ENCODE measurements around the gene RTF1. TPM values are rescaled to one million over a fixed set of nuclear protein-coding genes. Genes with fewer than 3 reads are reported as not detected.

Gene RTF1
- total RNA-seq, 2 experiments from 2014 or later, result 26.8 to 30.0 TPM

DNA sequence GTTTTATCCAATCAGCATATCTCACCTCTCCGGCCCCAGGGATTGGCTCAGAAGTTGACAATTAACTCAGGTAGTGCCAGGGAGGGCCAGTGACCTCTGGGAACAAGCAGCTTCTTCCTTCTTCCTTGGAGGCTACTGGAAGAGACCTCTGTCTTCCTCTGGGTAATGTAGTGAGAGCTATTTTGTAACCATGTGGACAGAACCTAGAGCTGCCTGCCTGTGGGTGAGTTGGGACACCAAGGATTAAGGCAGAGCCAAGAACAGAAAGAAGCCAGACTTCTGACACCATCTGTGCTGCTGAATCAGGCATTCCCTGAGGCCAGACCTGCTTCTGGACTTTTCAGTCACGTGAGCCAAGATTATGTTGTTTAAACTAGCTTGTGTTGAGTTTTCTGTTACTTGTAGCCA lies 8.7 kb upstream of the RTF1 start:
- H3K9me3 Mint-ChIP-seq, result no peaks in the 10 kb centered on the region
- no peak overlapping the region for H3K4me3 Mint-ChIP-seq
- no peak for DNase-seq
- H3K27me3 Mint-ChIP-seq, result no peaks in the 10 kb centered on the region
- intact Hi-C loops (cut with micrococcal nuclease), result no loop called here
- peaks cover 8% of the 10 kb centered on the region for H3K4me1 Mint-ChIP-seq (ENCODE audit: low read depth)
- H3K36me3 Mint-ChIP-seq (ENCODE audit: low read depth), result no peaks in the 10 kb centered on the region
- ATAC-seq, result no peak
- H3K27ac Mint-ChIP-seq, result no peak overlapping the region
- TF ChIP-seq, protein P1, sequence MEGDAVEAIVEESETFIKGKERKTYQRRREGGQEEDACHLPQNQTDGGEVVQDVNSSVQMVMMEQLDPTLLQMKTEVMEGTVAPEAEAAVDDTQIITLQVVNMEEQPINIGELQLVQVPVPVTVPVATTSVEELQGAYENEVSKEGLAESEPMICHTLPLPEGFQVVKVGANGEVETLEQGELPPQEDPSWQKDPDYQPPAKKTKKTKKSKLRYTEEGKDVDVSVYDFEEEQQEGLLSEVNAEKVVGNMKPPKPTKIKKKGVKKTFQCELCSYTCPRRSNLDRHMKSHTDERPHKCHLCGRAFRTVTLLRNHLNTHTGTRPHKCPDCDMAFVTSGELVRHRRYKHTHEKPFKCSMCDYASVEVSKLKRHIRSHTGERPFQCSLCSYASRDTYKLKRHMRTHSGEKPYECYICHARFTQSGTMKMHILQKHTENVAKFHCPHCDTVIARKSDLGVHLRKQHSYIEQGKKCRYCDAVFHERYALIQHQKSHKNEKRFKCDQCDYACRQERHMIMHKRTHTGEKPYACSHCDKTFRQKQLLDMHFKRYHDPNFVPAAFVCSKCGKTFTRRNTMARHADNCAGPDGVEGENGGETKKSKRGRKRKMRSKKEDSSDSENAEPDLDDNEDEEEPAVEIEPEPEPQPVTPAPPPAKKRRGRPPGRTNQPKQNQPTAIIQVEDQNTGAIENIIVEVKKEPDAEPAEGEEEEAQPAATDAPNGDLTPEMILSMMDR (IDR thresholded peaks at IDR 0.05), result no peak
- CTCF ChIA-PET, result no interaction called here
- POLR2A ChIA-PET, result interaction anchor here (0.5 kb wide), 1 partner anchor 236 kb away, joined by 3 read pairs; no protein-coding TSS in a partner anchor

DNA sequence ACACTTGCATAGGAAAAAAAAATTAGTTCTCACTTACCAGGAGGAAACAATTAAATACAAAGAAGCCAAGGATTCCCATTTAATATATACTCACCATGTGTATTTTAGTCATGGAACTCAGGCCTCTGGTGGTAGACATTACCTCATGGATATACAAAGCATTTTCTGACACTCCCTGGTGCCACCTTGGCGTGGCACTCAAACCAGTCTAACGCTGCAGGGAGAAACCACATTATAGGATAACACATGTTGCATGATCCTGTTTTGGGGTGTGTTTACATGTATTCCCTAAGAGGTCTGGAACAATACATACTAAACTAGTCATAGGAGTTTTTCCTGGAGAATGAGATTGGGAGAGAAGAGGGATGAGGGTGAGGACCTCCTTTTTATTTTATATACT lies 5.9 kb upstream of the RTF1 start:
- POLR2A ChIA-PET, result interaction anchor here (1.4 kb wide), 1 partner anchor 9 kb away, joined by 3 read pairs; no protein-coding TSS in a partner anchor
- Mint-ChIP-seq H3K36me3 (ENCODE audit: low read depth) (peaks cover 4% of the 10 kb centered on the region), H3K9me3 (no peaks in the 10 kb centered on the region), H3K4me1 (ENCODE audit: low read depth) (peaks cover 6% of the 10 kb centered on the region), H3K27me3 (no peaks in the 10 kb centered on the region), H3K27ac (no peak overlapping the region), H3K4me3 (no peak overlapping the region)
- no peak for ATAC-seq
- CTCF ChIA-PET, result no interaction called here
- intact Hi-C loops (cut with micrococcal nuclease), result no loop called here
- no peak for DNase-seq
- TF ChIP-seq, protein P1 (IDR thresholded peaks at IDR 0.05), result no peak

DNA sequence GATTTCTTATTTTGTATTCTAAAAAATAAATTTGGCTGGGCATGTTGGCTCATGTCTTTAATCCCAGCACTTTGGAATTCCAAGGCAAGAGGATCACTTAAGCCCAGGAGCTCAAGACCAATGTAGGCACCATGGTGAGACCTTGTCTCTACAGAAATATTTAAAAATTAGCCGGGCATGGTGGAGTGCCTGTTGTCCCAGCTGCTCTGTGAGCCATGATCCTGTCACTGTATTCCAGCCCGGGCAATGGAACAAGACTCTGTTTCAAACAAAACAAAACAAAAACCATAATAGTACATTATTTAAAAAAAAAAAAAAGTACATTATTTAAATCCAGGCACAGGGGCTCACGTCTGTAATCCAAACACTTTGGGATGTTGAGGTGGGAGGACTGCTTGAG lies 5.5 kb upstream of the RTF1 start:
- CTCF ChIA-PET, result no interaction called here
- POLR2A ChIA-PET, result interaction anchor here (1.4 kb wide), 1 partner anchor 10 kb away, joined by 3 read pairs; no protein-coding TSS in a partner anchor
- Mint-ChIP-seq H3K4me3 (no peak overlapping the region), H3K27me3 (no peaks in the 10 kb centered on the region), H3K36me3 (ENCODE audit: low read depth) (peaks cover 6% of the 10 kb centered on the region), H3K9me3 (no peaks in the 10 kb centered on the region), H3K4me1 (ENCODE audit: low read depth) (peaks cover 9% of the 10 kb centered on the region), H3K27ac (no peak overlapping the region)
- intact Hi-C loops (cut with micrococcal nuclease), result no loop called here
- DNase-seq (no peak), ATAC-seq (no peak)
- TF ChIP-seq, protein P1 (IDR thresholded peaks at IDR 0.05), result no peak

DNA sequence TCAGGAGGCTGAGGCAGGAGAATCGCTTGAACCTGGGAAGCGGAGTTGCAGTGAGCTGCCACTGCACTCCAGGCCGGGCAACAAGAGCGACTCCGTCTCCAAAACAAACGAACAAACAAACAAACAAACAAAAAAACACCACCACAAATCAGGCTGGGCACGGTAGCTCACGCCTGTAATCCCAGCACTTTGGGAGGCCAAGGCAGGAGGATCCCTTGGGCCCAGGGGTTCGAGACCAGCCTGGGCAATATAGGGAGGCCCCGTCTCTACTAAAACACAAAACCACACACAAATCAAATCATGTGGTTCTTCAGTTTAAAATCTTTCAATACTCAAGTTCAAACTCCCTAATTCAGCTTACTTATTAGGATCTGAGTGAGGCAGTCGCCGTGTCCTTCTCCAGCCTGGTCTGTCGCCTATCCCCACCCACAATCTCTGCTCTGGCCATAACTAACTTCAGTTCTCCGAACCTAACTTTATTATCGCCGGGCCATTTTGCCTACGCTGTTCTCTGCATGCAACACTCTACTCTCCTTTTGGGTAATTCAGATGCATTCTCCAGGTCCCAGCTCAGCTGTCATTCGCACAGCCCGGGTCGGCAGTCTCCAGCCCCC lies 660 bp upstream of the RTF1 start:
- Mint-ChIP-seq H3K4me1 (ENCODE audit: low read depth) (peaks cover 30% of the 10 kb centered on the region), H3K36me3 (ENCODE audit: low read depth) (peaks cover 14% of the 10 kb centered on the region), H3K27me3 (no peaks in the 10 kb centered on the region), H3K9me3 (no peaks in the 10 kb centered on the region), H3K27ac (peak overlapping the region; percentile 86), H3K4me3 (peak overlapping the region; percentile 92)
- ChIA-PET POLR2A (interaction anchor here (0.5 to 2.0 kb wide), 6 partner anchors 10 to 133 kb away, joined by 3 to 5 read pairs (median 3); partner anchors contain the start of genes NUSAP1 and OIP5), CTCF (interaction anchor here (1.0 to 1.3 kb wide), 2 partner anchors 14 to 395 kb away, joined by 3 read pairs; partner anchors contain the start of gene NDUFAF1)
- no peak for DNase-seq
- intact Hi-C loops (cut with micrococcal nuclease), result no loop called here
- TF ChIP-seq, protein P1 (IDR thresholded peaks at IDR 0.05), result no peak
- no peak for ATAC-seq

Measured in activated CD8-positive, alpha-beta T cell treated with anti-CD3 and anti-CD28 coated beads for 36 hours (primary cell).